ENCODE results near the gene SLX4IP.
A peak's percentile ranks its signal among the peaks of the same experiment; 100 is the strongest.

Gene SLX4IP

GRCh38 chr20:10554285-10554684, 119.2 kb downstream of the SLX4IP start:
- no peak for DNase-seq

DNA sequence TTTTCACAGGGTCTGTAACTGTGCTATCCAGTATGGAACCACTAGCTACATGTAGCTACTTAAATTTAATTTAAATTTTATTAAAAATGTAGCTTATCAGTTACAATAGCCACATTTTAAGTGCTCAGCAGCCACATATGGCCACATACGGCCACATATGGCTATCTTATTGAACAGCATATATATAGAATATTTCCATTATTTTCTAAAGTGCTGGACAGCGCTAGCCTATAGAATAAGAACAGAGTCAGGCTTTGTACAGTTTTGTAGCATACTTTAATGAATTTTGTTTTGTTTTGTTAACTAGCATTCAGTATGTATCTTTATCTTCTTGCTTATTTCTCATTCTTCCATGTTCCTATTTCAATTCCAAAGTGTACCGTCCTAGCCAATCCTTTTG, 120.3 kb downstream of the SLX4IP start:
- no peak for DNase-seq

GRCh38 chr20:10555865-10556308, 120.8 kb downstream of the SLX4IP start:
- DNase-seq, result no peak

GRCh38 chr20:10556519-10557083, 121.5 kb downstream of the SLX4IP start:
- DNase-seq, result no peak

GRCh38 chr20:10557685-10558084, 122.6 kb downstream of the SLX4IP start:
- DNase-seq, result no peak

- DNase-seq, result peak; percentile 7 to 14
These were observed 123.6 kb downstream of the SLX4IP start for GRCh38 chr20:10558635-10559187.

GRCh38 chr20:10559266-10559665, 124.2 kb downstream of the SLX4IP start:
- no peak for DNase-seq

DNA sequence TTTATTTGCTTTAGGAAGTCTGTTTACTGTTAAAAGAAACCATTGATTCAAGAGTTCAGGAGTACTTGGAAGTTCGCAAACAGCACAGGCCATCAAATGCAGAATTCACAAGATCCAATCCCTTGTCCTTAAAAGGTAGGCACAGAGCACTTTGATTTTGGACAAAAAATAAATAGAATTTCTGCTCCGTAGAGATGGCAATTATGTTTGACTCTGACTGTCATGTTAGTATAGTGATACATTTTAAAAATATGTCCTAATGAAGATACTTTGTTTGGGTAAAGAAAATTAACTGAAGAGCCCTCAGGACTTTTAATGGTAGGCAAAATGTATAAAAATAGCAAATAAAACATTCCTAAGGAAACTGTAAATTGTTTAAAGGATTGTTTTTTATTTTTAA, 125.6 kb downstream of the SLX4IP start:
- no peak for DNase-seq

- no peak for DNase-seq
These were observed 126.2 kb downstream of the SLX4IP start for GRCh38 chr20:10561302-10561701.

DNA sequence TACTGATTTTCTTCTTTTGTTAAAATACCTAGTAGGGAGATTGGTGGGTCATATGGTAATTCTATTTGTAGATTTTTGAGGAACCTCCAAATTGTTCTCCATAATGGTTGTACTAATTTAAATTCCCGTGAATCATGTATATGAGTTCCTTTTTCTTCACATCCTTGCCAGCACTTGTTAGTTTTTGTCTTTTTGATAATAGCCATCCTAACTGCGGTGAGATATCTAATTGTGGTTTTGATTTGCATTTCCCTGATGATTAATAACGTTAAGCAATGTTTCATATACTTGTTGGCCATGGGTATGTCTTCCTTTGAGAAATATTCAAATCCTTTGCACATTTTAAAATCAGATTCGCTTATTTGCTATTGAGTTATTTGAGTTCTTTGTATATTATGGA, 127.8 kb downstream of the SLX4IP start:
- DNase-seq, result no peak

- DNase-seq, result no peak
These were observed 128.9 kb downstream of the SLX4IP start for GRCh38 chr20:10563935-10564492.

- no peak for DNase-seq
These were observed 130.3 kb downstream of the SLX4IP start for GRCh38 chr20:10565191-10565921.

GRCh38 chr20:10565922-10566897, 131.1 kb downstream of the SLX4IP start:
- DNase-seq, result no peak

- DNase-seq, result no peak
These were observed 132.9 kb downstream of the SLX4IP start for GRCh38 chr20:10568032-10568431.

DNA sequence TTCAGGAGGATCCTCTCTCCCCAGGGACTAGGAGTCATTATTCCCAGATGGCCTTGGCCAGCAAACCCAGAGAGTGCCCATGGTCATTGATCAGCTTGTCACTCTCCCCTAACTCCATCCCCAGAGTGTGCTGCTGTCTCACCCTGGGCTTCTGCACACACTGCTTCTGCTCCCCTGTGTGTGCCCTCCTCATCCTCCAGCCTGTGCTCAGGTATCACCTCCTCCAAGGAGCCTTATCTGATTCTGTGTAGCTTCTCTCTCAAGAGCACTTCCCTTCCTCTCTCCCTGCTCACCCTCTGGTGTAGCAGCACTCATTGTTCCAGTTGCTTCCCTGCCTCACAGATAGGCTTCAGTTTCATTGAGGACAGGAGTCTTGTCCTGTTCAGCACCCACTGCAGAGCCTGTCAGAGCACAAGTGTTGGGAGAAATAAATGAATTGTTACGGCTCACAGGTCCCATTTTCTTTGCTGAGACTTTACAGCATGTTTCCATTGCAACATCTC, 136.3 kb downstream of the SLX4IP start:
- DNase-seq, result no peak

- DNase-seq, result no peak
These were observed 137.7 kb downstream of the SLX4IP start for GRCh38 chr20:10572853-10573252.

- DNase-seq, result no peak
These were observed 138.3 kb downstream of the SLX4IP start for GRCh38 chr20:10573273-10573950.

- DNase-seq, result no peak
These were observed 138.8 kb downstream of the SLX4IP start for GRCh38 chr20:10573951-10574339.

GRCh38 chr20:10576411-10577090, 141.4 kb downstream of the SLX4IP start:
- DNase-seq, result no peak

DNA sequence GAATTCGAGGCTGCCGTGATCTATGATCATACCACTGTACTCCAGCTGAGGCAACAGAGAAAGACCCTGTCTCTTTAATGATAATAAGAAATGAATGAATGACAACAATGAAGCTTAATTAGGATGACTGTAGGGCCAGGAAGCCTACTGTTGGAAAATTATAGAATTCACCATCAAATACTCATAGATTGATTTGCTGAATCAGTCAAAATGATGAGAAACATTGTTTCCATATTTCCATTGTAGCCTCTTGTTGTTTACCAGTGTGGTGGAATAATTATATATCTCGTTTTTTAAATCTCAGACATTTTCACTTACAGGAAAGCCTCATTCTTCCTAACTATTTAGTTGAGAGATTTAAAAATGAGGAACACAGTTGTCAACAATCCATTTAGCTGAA, 142.5 kb downstream of the SLX4IP start:
- DNase-seq, result no peak

DNA sequence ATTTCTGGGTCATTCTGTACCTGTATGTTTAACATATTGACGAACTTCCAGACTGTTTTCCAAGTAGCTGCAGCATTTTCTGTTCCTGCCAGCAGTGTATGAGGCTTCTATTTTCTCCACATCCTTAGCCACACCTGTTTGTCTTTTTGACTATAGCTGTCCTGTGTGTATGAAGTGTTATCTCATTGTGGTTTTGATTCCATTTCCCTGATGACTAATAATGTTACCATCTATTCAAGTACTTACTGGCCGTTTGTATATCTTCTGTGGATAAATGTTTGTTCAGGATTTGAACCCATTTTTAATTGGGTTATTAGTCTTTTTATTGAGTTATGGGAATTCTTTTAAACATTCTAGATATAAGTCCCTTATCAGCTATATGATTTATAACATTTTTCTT, 143.5 kb downstream of the SLX4IP start:
- no peak for DNase-seq

DNA sequence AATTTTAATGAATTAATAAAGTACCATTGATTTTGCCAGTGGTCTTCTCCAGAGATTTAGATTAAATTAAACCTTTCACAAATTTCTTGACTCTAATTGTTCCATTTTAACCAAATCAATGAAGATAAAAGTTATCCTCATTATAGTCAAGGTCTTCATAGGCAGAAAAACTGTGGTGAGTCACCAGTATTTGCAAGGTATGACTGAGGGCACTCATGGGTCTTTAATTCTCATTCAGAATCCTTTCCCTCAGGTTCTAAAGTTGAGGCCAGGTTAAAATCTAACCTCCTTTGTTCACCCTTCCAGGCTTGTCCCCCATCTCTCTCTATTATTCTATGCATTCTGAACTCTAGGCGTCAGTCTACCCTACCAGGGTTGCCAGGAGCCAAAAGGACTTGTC, 144.8 kb downstream of the SLX4IP start:
- no peak for DNase-seq
